ENCODE measurements around the gene CXXC1.

CXXC1 gene

DNA sequence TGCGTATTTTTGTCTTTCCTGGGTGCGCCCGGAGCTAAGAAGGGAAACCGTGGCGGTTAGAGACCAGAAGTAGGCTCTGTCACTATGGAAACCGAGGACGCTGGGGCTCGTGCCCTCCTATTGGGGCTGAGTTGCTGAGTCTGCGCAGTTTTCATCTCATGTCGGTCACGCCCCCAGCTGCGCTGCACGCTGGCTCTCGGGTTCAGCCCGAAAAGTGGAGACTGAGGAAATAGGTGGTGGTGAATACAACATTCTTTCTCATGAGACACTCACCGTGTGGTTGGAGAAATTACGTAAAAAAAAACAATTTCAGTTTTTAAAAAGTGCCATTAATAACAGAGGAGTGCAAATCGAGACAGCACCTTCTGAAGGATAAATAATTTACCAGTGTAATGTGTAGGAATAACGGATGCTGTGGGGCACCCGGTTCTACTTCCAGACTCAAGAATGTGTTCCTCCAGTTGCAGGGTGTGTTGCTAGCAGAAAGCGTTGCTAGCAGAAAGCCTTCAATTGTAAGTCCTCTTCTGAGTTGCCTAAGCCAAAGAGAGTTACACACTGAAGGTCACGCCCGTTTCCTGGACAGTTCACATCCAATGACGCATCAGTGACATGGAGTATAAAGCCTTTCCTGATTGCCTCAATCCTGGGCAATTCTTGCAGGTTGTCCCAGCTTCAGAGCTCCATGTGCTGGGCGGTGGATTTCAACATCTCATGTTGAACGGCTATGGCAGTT lies 20.4 kb upstream of the CXXC1 start:
- TF ChIP-seq GATA2 (IDR thresholded peaks at IDR 0.05; ENCODE audit: low read depth, low read length) (no peak), GATA3 (IDR thresholded peaks at IDR 0.05; ENCODE audit: low read depth, low read length) (no peak)

DNA sequence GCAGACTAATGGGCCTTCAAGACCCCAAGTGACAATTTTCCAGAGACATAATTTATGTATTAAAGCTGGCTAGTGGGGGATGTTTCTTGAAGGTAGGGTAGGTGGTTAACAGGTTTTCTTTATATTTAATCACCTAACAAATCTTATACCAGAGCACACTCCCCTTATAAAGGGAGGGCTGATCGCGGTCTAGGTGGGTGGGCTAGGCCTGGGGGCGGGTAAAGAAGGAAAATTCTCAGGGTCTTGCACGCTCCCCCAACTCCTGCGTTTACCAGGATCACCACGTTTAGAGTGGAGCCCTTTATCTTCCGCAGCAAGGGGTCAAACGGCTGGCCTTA lies 19.9 kb upstream of the CXXC1 start:
- no peak for TF ChIP-seq GATA2 (IDR thresholded peaks at IDR 0.05; ENCODE audit: low read depth, low read length)
- no peak for TF ChIP-seq GATA3 (IDR thresholded peaks at IDR 0.05; ENCODE audit: low read depth, low read length)

DNA sequence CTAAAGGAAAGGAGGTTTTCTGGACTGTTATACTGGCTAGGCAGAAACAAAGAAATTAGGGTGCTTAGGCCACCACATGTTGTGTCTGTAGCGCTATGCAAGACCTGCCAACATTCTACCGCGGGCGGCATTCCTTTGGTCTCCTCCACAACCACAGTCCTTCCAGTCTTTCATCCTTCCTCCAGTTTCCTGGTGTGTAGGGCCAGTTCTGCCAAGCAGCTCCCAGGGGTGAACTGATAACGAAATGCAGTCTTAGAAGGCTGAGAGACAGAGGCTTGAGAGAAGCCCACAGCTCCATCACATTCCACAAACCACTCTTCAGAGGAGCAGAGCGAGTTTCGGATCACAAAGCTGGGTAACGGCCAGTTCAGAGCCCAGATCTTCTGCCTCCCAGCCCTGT lies 19.5 kb upstream of the CXXC1 start:
- TF ChIP-seq GATA3 (IDR thresholded peaks at IDR 0.05; ENCODE audit: low read depth, low read length), result no peak
- no peak for TF ChIP-seq GATA2 (IDR thresholded peaks at IDR 0.05; ENCODE audit: low read depth, low read length)

DNA sequence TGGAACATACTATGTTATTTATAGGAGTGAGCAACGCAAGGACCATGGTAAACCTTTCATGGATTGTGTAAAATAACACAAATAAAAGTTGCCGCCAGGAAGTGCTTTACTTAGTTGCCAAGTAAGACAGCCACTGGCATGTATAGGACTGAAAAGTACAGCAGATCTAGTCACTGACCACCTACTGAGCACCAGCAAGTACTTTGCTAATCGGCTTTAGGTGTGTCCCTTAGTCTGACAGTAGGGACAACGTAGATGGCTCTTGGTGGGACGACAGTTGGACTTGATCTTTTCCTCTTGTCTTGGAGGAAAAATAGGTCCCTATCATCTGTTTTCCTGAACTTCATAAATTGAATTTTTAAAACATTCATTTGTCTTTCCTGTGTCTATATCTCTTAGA lies 13.6 kb upstream of the CXXC1 start:
- no peak for TF ChIP-seq GATA3 (IDR thresholded peaks at IDR 0.05; ENCODE audit: low read depth, low read length)
- no peak for TF ChIP-seq GATA2 (IDR thresholded peaks at IDR 0.05; ENCODE audit: low read depth, low read length)

DNA sequence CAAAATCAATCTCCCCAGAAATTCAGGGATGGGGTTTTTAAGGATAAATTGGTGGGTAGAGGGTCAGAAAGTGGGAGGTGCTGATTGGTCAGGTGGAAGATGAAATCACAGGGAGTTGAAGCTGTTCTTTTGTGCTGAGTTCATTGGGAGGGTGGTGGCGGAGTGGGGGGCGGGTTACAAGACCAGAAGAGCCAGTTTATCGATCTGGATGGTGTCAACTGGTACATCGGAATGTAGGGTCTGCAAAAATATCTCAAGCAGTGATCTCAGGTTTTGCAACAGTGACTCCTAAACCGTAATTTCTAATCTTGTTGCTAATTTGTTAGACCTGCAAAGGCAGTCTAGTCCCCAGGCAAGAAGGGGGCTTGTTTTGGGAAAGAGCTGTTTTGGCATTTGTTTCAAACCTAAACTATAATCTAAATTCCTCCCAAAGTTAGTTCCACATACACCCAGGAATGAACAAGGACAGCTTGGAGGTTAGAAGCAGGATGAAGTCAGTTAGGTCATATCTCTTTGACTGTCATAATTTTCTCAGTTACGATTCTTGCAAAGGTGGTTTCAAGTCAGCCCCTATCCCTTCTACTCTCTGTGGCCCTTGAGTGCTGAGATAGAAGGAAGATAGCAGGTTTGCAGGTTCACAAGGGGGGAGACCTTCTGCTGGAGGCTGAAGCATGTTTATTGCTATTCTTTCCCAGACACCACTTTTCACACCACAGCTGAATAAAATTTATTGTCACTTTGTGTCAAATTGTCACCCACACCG lies 12.3 kb upstream of the CXXC1 start:
- TF ChIP-seq GATA3 (IDR thresholded peaks at IDR 0.05; ENCODE audit: low read depth, low read length), result no peak
- no peak for TF ChIP-seq GATA2 (IDR thresholded peaks at IDR 0.05; ENCODE audit: low read depth, low read length)

DNA sequence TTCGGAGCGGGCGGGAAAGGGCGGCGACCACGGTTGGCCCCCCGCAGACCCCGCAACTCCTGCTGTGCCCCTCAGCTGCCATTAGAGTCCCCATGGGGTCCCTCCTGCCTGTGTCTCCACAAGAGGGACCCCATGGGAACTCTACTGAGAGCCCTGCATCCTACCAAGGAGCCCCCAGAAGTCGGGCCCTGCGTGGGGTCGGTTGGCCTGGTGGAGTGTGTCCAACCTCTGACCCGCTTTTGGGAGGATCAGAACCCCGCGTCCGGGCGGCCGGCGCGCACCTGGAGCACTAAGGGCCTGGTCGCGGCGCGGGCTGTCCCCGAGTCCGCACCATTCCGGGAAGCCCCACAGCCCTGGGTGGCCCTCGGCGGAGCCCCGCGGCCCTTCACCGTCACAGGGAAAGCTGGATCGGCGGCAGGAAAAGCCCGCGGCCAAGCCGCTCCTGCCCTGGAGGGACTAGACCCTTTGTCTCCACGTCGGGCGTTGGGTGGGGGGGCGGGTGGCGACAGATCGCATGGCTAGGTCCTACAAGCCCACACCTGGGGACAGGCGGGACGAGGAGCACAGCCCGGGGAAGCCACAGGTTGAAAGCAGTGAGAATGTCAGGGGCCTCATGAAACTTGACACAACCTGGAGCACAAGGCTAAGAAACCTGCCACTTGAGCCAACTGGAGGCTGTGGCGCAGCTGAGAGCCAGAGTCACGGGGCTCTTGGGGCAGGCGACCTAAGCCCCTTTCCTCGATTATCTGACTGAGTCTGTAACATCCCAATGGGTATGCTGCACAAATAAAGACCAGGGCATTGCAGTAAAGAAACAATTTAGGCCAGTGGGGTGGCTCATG lies 11.2 kb upstream of the CXXC1 start:
- no peak for TF ChIP-seq GATA3 (IDR thresholded peaks at IDR 0.05; ENCODE audit: low read depth, low read length)

DNA sequence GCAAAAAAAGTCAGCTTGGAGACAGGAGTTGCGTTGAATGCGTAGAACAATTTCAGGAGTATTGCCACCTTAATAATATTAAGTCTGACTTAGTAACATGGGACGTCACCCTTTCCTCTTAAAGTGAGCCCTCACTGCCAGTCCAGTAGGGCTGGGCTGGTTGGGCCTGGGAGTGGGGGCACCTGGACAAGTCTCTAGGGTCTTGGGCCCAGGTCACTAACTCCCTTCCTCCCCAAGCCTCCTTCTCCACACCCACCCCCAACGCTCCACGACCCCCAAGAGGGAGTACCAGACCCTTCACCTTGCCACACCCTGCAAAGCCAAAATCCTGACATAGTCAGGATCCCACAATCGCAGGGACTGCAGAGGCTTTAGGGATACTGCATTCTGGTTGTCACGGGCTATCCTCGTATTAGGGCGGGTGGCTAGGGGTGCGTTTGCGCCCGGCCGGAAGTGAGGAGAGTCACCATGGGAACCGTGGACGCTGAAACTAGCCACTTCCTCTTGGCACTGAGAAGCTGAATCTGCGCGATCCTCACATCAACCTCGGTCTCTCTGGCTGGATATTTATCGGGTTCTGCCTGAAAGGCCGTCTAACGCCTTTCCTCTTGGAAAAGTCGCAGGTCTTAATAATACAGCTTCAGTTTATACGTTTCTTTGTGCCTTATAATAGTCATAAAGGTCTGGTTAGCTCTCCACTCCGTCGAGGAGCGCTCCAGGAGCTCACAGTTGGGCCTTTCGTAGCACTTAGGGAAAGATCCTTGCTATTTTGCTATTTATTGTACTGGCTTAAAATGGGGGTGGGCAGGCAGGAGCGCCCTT lies 10.3 kb upstream of the CXXC1 start:
- TF ChIP-seq GATA2 (IDR thresholded peaks at IDR 0.05; ENCODE audit: low read depth, low read length), result no peak

DNA sequence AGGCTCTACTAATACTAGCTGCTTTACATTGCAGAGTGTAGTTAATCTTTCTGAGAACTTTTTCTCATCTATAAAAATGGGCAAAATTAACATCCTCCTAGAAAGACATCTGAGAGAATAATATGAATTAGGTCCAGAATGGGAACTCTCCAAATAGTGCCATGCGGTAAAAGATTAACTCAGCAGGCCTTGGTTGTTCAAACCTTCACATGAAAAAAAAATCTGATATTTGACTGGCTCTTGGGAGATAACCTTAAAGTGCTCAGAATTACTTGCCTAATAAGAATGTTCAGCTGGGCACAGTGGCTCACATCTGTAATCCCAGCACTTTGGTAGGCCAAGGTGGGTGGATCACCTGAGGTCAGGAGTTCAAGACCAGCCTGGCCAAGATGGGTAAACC lies 5.5 kb upstream of the CXXC1 start:
- no peak for TF ChIP-seq GATA3 (IDR thresholded peaks at IDR 0.05; ENCODE audit: low read depth, low read length)
- no peak for TF ChIP-seq GATA2 (IDR thresholded peaks at IDR 0.05; ENCODE audit: low read depth, low read length)

DNA sequence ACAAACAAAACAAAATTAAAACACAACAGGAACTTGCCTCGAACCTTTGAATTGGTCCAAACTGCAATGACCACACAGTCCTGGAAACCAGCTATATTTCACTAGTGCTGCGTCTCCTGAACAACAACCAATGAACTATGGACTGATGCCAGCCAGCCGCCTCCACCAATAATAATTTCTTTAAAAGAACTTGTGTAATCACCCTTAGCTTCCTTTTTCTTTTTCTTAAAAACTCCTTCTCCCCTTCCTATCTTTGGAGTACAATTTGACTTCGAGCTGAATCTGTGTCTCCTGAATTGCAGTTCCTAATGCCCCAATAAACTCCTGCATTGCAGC lies 1.6 kb upstream of the CXXC1 start:
- no peak for TF ChIP-seq GATA2 (IDR thresholded peaks at IDR 0.05; ENCODE audit: low read depth, low read length)

DNA sequence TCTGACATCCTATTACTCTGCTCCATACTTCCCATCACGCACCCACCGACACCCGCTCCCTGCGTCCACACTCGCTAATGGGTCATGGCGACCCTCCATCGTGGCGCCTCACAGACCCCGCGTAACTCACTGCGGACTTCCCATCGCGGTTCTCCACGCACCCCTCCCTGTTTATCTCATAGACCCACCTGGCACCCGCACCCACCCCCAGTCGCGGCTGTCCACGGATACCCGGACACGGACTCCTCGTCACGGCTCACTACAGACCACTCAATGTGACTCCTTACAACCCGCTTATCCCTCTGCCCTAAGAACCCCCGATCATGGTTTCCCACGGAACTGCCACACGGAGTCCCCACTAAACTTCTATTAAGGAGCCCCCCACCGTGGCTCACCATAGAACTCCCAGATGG lies 458 bp downstream of the CXXC1 start:
- TF ChIP-seq GATA2 (IDR thresholded peaks at IDR 0.05; ENCODE audit: low read depth, low read length) (no peak), GATA3 (IDR thresholded peaks at IDR 0.05; ENCODE audit: low read depth, low read length) (no peak)

DNA sequence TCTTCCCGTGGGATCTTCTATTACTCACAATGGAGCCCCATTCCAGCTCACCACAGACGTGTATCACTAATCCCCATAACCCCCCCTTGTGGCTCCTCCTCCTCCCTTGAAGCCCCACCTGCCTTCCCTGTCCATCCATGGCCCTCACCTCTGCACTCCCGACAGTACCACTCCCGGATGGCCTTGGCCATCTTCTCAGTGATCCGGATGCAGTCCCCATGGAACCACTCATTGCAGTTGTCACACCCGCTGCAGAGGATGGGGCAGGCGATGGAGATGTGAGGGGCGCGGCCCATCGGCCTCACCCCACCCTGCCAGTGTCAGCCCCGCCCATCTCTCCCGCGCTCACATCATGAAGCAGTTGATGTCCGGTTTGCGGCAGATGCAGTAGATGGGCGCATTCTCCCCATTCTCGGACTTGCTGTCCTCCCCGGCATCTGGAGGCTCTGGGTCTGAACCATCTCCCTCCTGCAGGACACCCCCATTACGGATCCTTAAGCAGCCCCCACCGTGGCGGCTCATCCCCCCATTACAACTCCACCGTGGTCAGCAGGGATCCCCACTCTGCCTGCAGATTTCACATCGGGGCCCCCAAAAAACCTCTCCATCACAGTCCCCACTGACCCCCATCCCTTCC lies 983 bp downstream of the CXXC1 start:
- no peak for TF ChIP-seq GATA3 (IDR thresholded peaks at IDR 0.05; ENCODE audit: low read depth, low read length)
- no peak for TF ChIP-seq GATA2 (IDR thresholded peaks at IDR 0.05; ENCODE audit: low read depth, low read length)

DNA sequence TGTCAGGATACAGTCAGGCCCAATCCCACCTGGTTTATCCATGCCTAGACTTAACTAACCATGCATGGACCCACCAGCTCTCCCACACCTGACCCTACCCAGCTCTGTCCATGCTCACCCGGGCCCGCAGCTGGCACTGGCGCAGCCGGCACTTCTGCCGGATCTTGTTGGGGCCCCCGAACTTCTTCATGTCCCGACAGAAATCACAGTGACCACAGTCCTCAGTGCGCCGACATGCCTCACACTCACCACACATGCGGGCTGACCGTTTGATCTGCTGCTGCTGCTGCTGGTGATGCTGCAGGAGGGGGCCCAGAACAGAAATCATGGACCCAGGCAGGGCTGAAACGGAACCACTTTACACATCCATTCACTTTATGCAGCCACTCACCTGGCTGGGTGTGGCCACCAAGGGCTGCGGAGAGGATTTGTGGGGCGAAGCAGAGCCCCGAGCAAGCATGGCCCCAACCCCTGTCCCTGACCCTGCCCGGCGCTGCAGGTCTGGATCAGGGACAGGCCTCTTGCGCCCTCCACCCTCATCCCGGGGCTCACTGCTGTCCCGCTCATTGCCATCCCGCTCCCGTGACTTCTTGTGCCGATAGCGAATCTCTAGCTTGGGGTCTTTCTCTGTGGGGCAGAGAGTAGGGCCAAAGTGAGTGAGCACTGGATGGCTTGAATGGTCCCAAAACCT lies 1.7 kb downstream of the CXXC1 start:
- TF ChIP-seq GATA3 (IDR thresholded peaks at IDR 0.05; ENCODE audit: low read depth, low read length) (no peak), GATA2 (IDR thresholded peaks at IDR 0.05; ENCODE audit: low read depth, low read length) (no peak)

DNA sequence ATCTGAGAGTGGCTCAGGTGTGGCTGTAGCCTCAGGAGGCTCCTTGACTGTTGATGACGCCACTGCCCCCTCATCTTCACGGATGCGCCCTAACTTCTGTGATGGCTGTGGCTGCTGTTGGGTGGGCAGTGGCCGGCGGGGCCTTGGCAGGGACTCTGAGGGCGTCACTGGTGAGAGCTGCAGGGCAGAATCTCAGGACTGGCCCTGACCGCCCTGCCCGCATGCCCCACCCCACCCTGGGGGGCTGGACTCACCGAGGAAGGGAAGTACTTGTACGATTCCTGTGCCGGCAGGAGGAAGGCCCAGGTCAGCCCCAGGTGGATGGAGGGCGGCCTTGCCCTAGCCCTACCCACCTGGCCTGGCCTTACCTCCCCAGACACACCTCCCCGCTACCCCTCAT lies 2.4 kb downstream of the CXXC1 start:
- TF ChIP-seq GATA3 (IDR thresholded peaks at IDR 0.05; ENCODE audit: low read depth, low read length) (no peak), GATA2 (IDR thresholded peaks at IDR 0.05; ENCODE audit: low read depth, low read length) (no peak)
